PC-9 (cell line): Measurements from ENCODE around the gene S1PR5. TPM values are rescaled to one million over a fixed set of nuclear protein-coding genes. Genes with fewer than 3 reads are reported as not detected.

Experiments used
- BruUV-seq: library from RNA; stranded (reverse); fragments of 400-500 nt; replicated peaks from 2 replicates; lab custom pipeline; 2021; lab: Mats Ljungman, UMichigan
- CTCF ChIA-PET: fragments of 300-600 bp; sonication (Branson Sonifier 250); formaldehyde crosslinking; loops from one replicate; lab custom pipeline; 2022; ENCODE audit warnings: antibody characterized with exemption; lab: Charles Lee
- POLR2A ChIA-PET: fragments of 300-600 bp; sonication (Branson Sonifier 250); formaldehyde crosslinking; loops from one replicate; lab custom pipeline; 2022; ENCODE audit warnings: antibody characterized with exemption; ENCODE audit not compliant: unreplicated experiment; lab: Charles Lee
- DNase-seq, 2 experiments: peaks; one replicate each; pipeline versions ENCODE4 v3.0.0 to v3.0.0-alpha.2; 2015 to 2022; ENCODE audit warnings: mixed read lengths in 1 of 2
- H2AFZ ChIP-seq: fragments of 200-600 bp; sonication (generic); 2 replicates; pipeline ENCODE4 v1.8.1; 2017; ENCODE audit warnings: antibody characterized with exemption
- H3F3A ChIP-seq: fragments of 200-600 bp; sonication (generic); 2 replicates; pipeline ENCODE4 v1.8.1; 2017; ENCODE audit warnings: antibody characterized with exemption, mild to moderate bottlenecking, low read depth; ENCODE audit not compliant: insufficient read depth
- H3K27ac ChIP-seq: fragments of 200-600 bp; sonication (generic); 2 replicates; pipeline ENCODE4 v1.6.1; 2016; ENCODE audit warnings: mixed run types
- H3K27me3 ChIP-seq: fragments of 200-600 bp; sonication (generic); 2 replicates; pipeline ENCODE4 v1.6.1; 2016; ENCODE audit warnings: low read depth, mixed run types; ENCODE audit not compliant: insufficient read depth
- H3K36me3 ChIP-seq: fragments of 200-600 bp; sonication (generic); 2 replicates; pipeline ENCODE4 v1.6.1; 2016; ENCODE audit warnings: low read depth, mixed run types
- H3K4me1 ChIP-seq: fragments of 200-600 bp; sonication (generic); replicated peaks from 2 replicates; pipeline ENCODE4 v1.6.1; 2016; ENCODE audit warnings: mixed run types; ENCODE audit not compliant: insufficient read depth
- H3K4me2 ChIP-seq: fragments of 200-600 bp; sonication (generic); 2 replicates; pipeline ENCODE4 v1.6.1; 2017; ENCODE audit warnings: mixed run types
- H3K4me3 ChIP-seq: fragments of 200-600 bp; sonication (generic); 2 replicates; pipeline ENCODE4 v1.6.1; 2016; ENCODE audit warnings: mixed run types
- H3K79me2 ChIP-seq: fragments of 200-600 bp; sonication (generic); 2 replicates; pipeline ENCODE4 v1.6.1; 2017; ENCODE audit warnings: low read depth, mixed run types
- H3K9me2 ChIP-seq: fragments of 200-600 bp; sonication (generic); 2 replicates; pipeline ENCODE4 v1.8.1; 2017; ENCODE audit warnings: mild to moderate bottlenecking; ENCODE audit not compliant: insufficient read depth
- H3K9me3 ChIP-seq: fragments of 200-600 bp; sonication (generic); 2 replicates; pipeline ENCODE4 v1.8.1; 2016; ENCODE audit warnings: low read depth; ENCODE audit not compliant: insufficient read depth
- H4K20me1 ChIP-seq: fragments of 200-600 bp; sonication (generic); 2 replicates; pipeline ENCODE4 v1.8.1; 2017; ENCODE audit not compliant: insufficient read depth
- EZH2 ChIP-seq: fragments of 200-600 bp; sonication (generic); IDR thresholded peaks from 2 replicates; pipeline ENCODE4 v1.8.0; 2017; ENCODE audit warnings: antibody characterized with exemption, low read depth
- intact Hi-C: fragments of 100-400 bp; cut with micrococcal nuclease; formaldehyde crosslinking; loops from one replicate; pipeline ENCODE4 v1.10.0; 2022; ENCODE audit not compliant: unreplicated experiment
- total RNA-seq: library from RNA; stranded (reverse); gene quantifications from 2 replicates; pipeline ENCODE4 v1.2.3, GENCODE V29; 2021
- TF ChIP-seq, protein P1 (sequence below): fragments of 200-600 bp; sonication (generic); conservative IDR thresholded peaks from 2 replicates; pipeline ENCODE4 v1.6.1; 2017; ENCODE audit warnings: mixed run types, antibody characterized with exemption, mild to moderate bottlenecking, moderate library complexity

Gene S1PR5
- total RNA-seq, 1 experiment from 2014 or later, result 9.5 TPM

DNA sequence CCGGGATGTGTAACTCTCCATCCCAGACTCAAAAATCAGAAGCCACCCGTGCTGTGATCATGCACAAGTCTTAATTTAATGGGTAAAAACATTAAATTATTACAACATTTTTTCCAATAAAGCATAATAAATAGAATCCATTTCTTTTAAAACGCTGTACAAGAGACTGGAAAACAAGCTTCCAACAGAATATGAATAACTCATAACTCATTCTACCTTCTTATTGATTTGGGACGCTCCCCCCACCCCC, 49.1 kb upstream of the S1PR5 start:
- TF ChIP-seq, protein P1, sequence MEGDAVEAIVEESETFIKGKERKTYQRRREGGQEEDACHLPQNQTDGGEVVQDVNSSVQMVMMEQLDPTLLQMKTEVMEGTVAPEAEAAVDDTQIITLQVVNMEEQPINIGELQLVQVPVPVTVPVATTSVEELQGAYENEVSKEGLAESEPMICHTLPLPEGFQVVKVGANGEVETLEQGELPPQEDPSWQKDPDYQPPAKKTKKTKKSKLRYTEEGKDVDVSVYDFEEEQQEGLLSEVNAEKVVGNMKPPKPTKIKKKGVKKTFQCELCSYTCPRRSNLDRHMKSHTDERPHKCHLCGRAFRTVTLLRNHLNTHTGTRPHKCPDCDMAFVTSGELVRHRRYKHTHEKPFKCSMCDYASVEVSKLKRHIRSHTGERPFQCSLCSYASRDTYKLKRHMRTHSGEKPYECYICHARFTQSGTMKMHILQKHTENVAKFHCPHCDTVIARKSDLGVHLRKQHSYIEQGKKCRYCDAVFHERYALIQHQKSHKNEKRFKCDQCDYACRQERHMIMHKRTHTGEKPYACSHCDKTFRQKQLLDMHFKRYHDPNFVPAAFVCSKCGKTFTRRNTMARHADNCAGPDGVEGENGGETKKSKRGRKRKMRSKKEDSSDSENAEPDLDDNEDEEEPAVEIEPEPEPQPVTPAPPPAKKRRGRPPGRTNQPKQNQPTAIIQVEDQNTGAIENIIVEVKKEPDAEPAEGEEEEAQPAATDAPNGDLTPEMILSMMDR, result no peak
- no peak for TF ChIP-seq EZH2
- no peaks in the 10 kb centered on the region for H3K36me3 ChIP-seq
- CTCF ChIA-PET, result interaction anchor here (0.6 to 1.3 kb wide), 2 partner anchors 15 to 36 kb away, joined by 3 to 7 read pairs; no protein-coding TSS in a partner anchor
- no peaks in the 10 kb centered on the region for H3K9me2 ChIP-seq
- DNase-seq, result no peak
- peak overlapping the region; percentile 97 for H3K4me2 ChIP-seq
- H3K27me3 ChIP-seq, result no peaks in the 10 kb centered on the region
- POLR2A ChIA-PET, result interaction anchor here (0.5 kb wide), 1 partner anchor 56 kb away, joined by 4 read pairs; no protein-coding TSS in a partner anchor
- no peaks in the 10 kb centered on the region for H3K9me3 ChIP-seq
- no TSS peak for BruUV-seq
- peaks cover 36% of the 10 kb centered on the region for H3F3A ChIP-seq
- 0 out of 2 replicates have a peak overlapping the region, but pooled peaks have one; percentile 55 for H2AFZ ChIP-seq
- H3K4me1 ChIP-seq, result peaks cover 30% of the 10 kb centered on the region
- 0 out of 2 replicates have a peak overlapping the region, but pooled peaks have one; percentile 6 for H3K27ac ChIP-seq
- peaks cover 22% of the 10 kb centered on the region for H3K79me2 ChIP-seq
- H4K20me1 ChIP-seq, result peaks cover 7% of the 10 kb centered on the region; the same call in 1 of the 2 replicates
- peak overlapping the region; percentile 77; the same call in 1 of the 2 replicates for H3K4me3 ChIP-seq
- intact Hi-C loops, result loop anchor here (5.0 to 10.0 kb wide), 2 partner anchors 144 to 302 kb away; partner anchors contain the start of gene PDE4A

DNA sequence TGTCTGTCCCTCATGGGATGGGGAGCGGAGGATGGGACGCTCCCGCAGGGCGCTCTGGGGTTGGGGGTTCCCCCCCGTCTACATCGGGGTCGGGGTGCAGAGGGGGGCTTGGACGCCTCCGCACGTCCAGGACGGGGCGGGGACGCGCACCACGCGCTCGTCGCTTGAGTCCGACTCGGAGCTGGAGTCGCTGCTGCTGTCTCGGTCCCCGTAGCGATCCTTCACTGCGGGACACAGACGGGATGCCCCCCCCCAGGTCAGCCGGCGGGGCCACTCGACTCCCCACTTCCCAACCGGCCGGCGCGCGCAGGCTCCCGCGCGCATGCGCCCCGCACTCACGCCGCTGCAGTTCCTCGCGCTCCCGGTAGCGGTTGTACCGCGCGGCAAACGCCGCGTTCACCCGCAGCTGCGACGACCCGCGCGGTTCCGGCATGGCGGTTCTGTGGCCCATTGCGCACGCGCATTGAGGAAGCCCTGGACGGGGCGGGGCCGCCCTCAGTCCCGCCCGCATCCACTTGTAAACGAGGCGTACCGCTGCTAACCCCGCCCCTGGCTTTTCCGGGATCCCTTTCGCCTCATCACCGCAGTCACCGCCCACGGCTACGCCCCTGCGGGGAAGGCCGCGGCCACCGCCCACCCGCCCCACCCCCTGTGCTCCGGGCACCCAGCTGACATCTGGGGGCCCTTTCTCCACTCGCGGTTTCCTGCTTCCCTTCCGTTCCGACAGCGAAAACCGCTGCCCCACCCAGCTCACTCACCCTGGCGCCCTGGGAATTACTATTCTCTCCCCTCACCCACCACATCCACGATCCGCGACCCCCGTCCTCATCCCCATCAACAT, 48.5 kb upstream of the S1PR5 start, which contains the start of gene KRI1:
TSS of gene KRI1 (minus strand) at position 444 of the 841 bp plus-strand sequence. CDS start at position 433, 11 bp downstream.
- no TSS peak for BruUV-seq
- Histone ChIP-seq H3F3A (peaks cover 36% of the 10 kb centered on the region), H3K9me2 (no peaks in the 10 kb centered on the region), H3K36me3 (no peaks in the 10 kb centered on the region), H3K4me2 (peak within 1 kb of the TSS; percentile 97), H4K20me1 (peaks cover 7% of the 10 kb centered on the region; the same call in 1 of the 2 replicates), H3K27ac (peak within 1 kb of the TSS; percentile 6; the same call in 1 of the 2 replicates), H3K9me3 (no peaks in the 10 kb centered on the region), H3K4me3 (peak within 1 kb of the TSS; percentile 77), H3K4me1 (peaks cover 30% of the 10 kb centered on the region), H3K79me2 (peaks cover 22% of the 10 kb centered on the region), H3K27me3 (no peaks in the 10 kb centered on the region), H2AFZ (peak within 1 kb of the TSS; percentile 89)
- TF ChIP-seq, protein P1, result no peak; the same call in 1 of the 2 replicates
- TF ChIP-seq EZH2, result no peak
- ChIA-PET POLR2A (interaction anchor here (0.5 kb wide), 2 partner anchors 28 to 56 kb away, joined by 3 to 4 read pairs; no protein-coding TSS in a partner anchor), CTCF (interaction anchor here (0.6 to 1.3 kb wide), 2 partner anchors 15 to 37 kb away, joined by 3 to 7 read pairs; no protein-coding TSS in a partner anchor)
- intact Hi-C loops, result loop anchor here (5.0 to 10.0 kb wide), 2 partner anchors 143 to 301 kb away; partner anchors contain the start of gene PDE4A
- DNase-seq, result peak; percentile 90 to 98

DNA sequence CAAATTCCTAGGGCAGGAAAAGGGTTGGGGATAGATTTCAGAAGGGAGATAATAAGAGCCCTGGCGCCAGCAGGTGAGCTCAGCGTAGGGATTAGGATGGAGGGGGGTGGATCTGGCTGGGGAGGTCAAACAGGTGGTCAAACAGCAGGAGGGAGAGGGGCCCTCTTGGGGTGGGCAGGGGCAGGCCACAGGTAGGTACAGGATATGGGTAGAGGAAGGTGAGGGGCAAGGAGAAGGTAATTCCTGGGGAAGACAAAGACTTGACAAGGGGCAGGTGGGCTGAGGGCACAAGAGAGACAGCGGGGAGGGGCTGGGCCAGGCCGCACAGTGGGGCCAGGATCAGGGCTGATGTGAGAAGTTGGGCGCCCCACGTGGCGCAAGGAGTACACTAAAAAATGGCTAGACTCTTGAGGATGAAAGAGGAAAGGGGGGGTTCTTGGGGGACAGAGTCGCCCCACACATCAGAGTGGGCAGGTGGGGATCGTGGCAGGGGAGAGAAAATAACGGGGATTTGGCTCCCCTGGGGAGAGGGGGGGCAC, 47.9 kb upstream of the S1PR5 start:
- no peaks in the 10 kb centered on the region for H3K9me2 ChIP-seq
- DNase-seq, result no peak
- H4K20me1 ChIP-seq, result peaks cover 7% of the 10 kb centered on the region; the same call in 1 of the 2 replicates
- peaks cover 2% of the 10 kb centered on the region; the same call in 1 of the 2 replicates for H3K36me3 ChIP-seq
- POLR2A ChIA-PET, result interaction anchor here (0.5 kb wide), 1 partner anchor 28 kb away, joined by 3 read pairs; no protein-coding TSS in a partner anchor
- H3K4me2 ChIP-seq, result peak overlapping the region; percentile 97
- TSS peak; percentile 29 for BruUV-seq
- H3K27me3 ChIP-seq, result no peaks in the 10 kb centered on the region
- CTCF ChIA-PET, result interaction anchor here (0.6 kb wide), 1 partner anchor 85 kb away, joined by 6 read pairs; no protein-coding TSS in a partner anchor
- H3F3A ChIP-seq, result peaks cover 38% of the 10 kb centered on the region
- peaks cover 22% of the 10 kb centered on the region for H3K79me2 ChIP-seq
- no peak overlapping the region; the same call in 1 of the 2 replicates for H3K27ac ChIP-seq
- no peaks in the 10 kb centered on the region for H3K9me3 ChIP-seq
- H3K4me3 ChIP-seq, result peak overlapping the region; percentile 77
- H2AFZ ChIP-seq, result peak overlapping the region; percentile 89
- intact Hi-C loops, result loop anchor here (5.0 to 10.0 kb wide), 2 partner anchors 143 to 300 kb away; partner anchors contain the start of gene PDE4A
- peaks cover 30% of the 10 kb centered on the region for H3K4me1 ChIP-seq
- TF ChIP-seq EZH2, result no peak
